Heart right ventricle (tissue), 16 donors: Measurements from ENCODE around the gene PDK3. TPM values are rescaled to one million over a fixed set of nuclear protein-coding genes. Genes with fewer than 3 reads are reported as not detected.

Experiments used
- ATAC-seq, 8 donors: fragments of 200-7000 bp; cut with Tn5 transposase; one replicate each; pipeline ENCODE4 v1.9.1; 2020; ENCODE audit warnings: mild to moderate bottlenecking in 8 of 8, moderate library complexity in 8 of 8, moderate number of reproducible peaks in 1 of 8
- DNase-seq, 2 donors: peaks; one replicate each; pipeline ENCODE4 v3.0.0-alpha.2; 2020
- H3K27ac ChIP-seq, 10 donors: fragments of 200-600 bp; sonication (generic) in 2 of 10; one replicate each; pipeline versions ENCODE4 v1.5.0 to v1.8.0; 2020 to 2022; ENCODE audit warnings: mild to moderate bottlenecking in 3 of 10
- H3K27me3 ChIP-seq, 7 donors: fragments of 200-600 bp; one replicate each; pipeline ENCODE4 v1.8.0; 2021 to 2022; ENCODE audit warnings: mild to moderate bottlenecking in 2 of 7
- H3K36me3 ChIP-seq, 9 donors: fragments of 200-600 bp; sonication (generic) in 1 of 9; one replicate each; pipeline versions ENCODE4 v1.5.0 to v1.8.0; 2020 to 2022; ENCODE audit warnings: mild to moderate bottlenecking in 2 of 9
- H3K4me1 ChIP-seq, 9 donors: fragments of 200-600 bp; sonication (generic) in 1 of 9; one replicate each; pipeline versions ENCODE4 v1.5.0 to v1.8.0; 2020 to 2022; ENCODE audit warnings: mild to moderate bottlenecking in 4 of 9
- H3K4me3 ChIP-seq, 10 donors: fragments of 200-600 bp; sonication (generic) in 2 of 10; one replicate each; pipeline versions ENCODE4 v1.5.0 to v1.8.0; 2020 to 2022; ENCODE audit warnings: mild to moderate bottlenecking in 7 of 10, moderate library complexity in 2 of 10
- H3K9me3 ChIP-seq, 11 donors: fragments of 200-600 bp in 10 of 11; sonication (generic) in 2 of 11; one replicate each; pipeline versions ENCODE4 v1.5.0 to v1.8.0; 2013 to 2022; ENCODE audit warnings: mild to moderate bottlenecking in 2 of 11, control low read depth in 1 of 11, moderate library complexity in 1 of 11
- CTCF ChIP-seq, 9 donors: fragments of 200-600 bp; sonication (generic) in 2 of 9; IDR thresholded peaks; one replicate each; pipeline versions ENCODE4 v1.5.0 to v1.8.0; 2021 to 2022; ENCODE audit warnings: antibody characterized with exemption in 9 of 9, mild to moderate bottlenecking in 5 of 9, moderate library complexity in 1 of 9
- WGBS, 2 donors: extraction: QIAGEN DNeasy Blood & Tissue Kit; methylation state at CpG; one replicate each; pipeline ENCODE4 v1.1.7; 2013; ENCODE audit warnings: inconsistent platforms in 1 of 2; 5-methylcytosine and 5-hydroxymethylcytosine counted together
- intact Hi-C, 10 donors: fragments of 100-400 bp; cut with DNase I; formaldehyde crosslinking; loops; one replicate each; pipeline versions ENCODE4 v1.11.1 to v1.14.2; 2022
- polyA plus RNA-seq, 2 donors: library from polyadenylated mRNA; stranded (reverse); fragments of 200-250 nt; gene quantifications; one replicate each; pipeline ENCODE4 v1.2.3, GENCODE V29; 2013
- total RNA-seq, 10 donors: library from RNA; stranded (reverse); fragmentation: NEBNext Ultra II Directional in 3 of 10; extraction: Animal tissue kit (Norgen Biotek cat#: 25700) in 3 of 10; gene quantifications; one replicate each; pipeline versions ENCODE4 v1.2.1 to v1.2.4, GENCODE V29; 2021 to 2023
- donor health status: Arrhythmogenic right ventricular cardiomyopathy.
- donor health status: ischemic (EF 13 %, LVEDD 7.1; RV severe dilation, severe dysfunction).
- donor health status: healthy with polysubstance abuse.
- donor health status: DM: no; HTN: yes; CAD: no.
- donor health status: DM: no; HTN: no; CAD: no.
- donor health status: ischemic (EF 25% LVEDD 6.9; RV normal size, moderate dysfunction).
- donor health status: ischemic (EF 25% LVEDD 5.7; RV mildly dilated, moderate dysfunction).
- donor health status: healthy.
- donor health status: DM: yes; HTN: yes; CAD: no.
- donor health status: Ischemic cardiomyopathy.
- donor health status: ischemic (EF 35%, LVEDD 5.7; RV mildly dilated, moderate dysfunction).
- donor health status: nonischemic (EF 11% LVEDD 7.7; RV severe dilation, severe dysfunction).
- donor health status: DM: yes; HTN: yes; CAD: no.
- donor health status: PGD.
- donor health status: ischemic (EF 29% LVEDD 5.4; RV normal size, mild dysfunction).
- donor health status: nonischemic (EF 23%, LVEDD 6.1; RV moderate dilation, normal function).

The PDK3 gene
- total and polyA plus RNA-seq, 12 donors = 1.8 to 18.4 (median 9.3) TPM

- ATAC-seq = no peak
- H3K36me3 ChIP-seq = no peaks in the 10 kb centered on the region
- peaks cover 0 to 20% (median 0%) of the 10 kb centered on the region in 9 donors for H3K4me1 ChIP-seq
- intact Hi-C loops = no loop called here
- H3K27ac ChIP-seq = no peak overlapping the region
- no peak for TF ChIP-seq CTCF (IDR thresholded peaks at IDR 0.05)
- peaks cover 0 to 5% (median 0%) of the 10 kb centered on the region in 7 donors for H3K27me3 ChIP-seq
- DNase-seq = no peak
- 80 to 91% methylated on average over 4 of the region's 4 CpGs for WGBS, 2 donors
- H3K4me3 ChIP-seq = no peak overlapping the region
- H3K9me3 ChIP-seq = no peaks in the 10 kb centered on the region
Observed at GRCh38 chrX:24491741-24492140, 26.7 kb downstream of the PDK3 start.

DNA sequence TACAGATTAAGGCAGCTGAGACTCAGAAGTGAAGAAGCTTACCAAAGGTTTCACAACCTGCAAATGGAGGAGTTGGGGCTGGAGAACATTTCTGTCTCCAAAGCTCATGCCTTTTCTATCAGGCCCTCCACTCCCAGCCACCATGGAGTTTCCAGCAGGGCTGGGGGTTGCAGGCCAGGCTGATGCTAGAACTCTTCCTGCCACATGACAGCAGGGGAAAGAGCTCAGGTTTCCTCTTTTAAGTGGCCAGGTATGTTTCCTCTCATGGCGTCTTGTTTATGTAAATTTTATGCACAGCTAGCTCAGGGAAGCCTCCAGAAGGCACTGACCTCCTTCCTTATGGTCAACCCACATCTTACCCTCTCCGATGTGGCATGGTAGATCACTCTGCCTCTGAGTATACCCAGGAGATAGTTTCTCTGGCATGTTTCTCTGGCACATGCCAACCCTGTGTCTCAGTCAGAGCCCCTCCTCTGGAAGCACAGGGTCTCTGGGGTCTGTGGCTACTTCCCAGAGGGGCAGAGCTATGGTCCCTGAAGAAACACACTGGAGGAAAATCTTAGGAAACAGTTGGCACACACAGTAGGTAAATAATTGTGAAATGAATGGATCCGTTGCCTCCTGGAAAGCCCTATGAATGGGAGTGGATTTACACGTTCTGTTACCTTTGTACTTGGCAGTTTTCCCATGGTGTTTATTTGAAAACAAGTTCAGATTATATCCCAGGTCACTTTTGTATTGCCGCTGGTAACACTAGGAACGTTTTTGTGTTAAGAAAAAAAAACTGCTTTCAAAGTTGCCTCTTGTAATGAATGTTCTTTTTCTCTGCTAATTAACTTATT is 28.9 kb downstream of the PDK3 start:
- ATAC-seq (no peak), DNase-seq (no peak)
- Histone ChIP-seq H3K27me3 (peaks cover 0 to 5% (median 0%) of the 10 kb centered on the region in 7 donors), H3K27ac (peak overlapping the region in 3 of 10 donors; percentile 5 to 29 (median 15)), H3K4me3 (no peak overlapping the region), H3K9me3 (no peaks in the 10 kb centered on the region), H3K4me1 (peaks cover 0 to 21% (median 0%) of the 10 kb centered on the region in 9 donors), H3K36me3 (no peaks in the 10 kb centered on the region)
- intact Hi-C loops = no loop called here
- TF ChIP-seq CTCF (IDR thresholded peaks at IDR 0.05) = no peak
- WGBS, 2 donors = 61% methylated on average over 6 of the region's 6 CpGs

GRCh38 chrX:24494647-24495075 is 29.6 kb downstream of the PDK3 start:
- intact Hi-C loops = loop anchor here in 5 of 10 donors (5.0 kb wide), 2 partner anchors 97 to 232 kb away; no protein-coding TSS in a partner anchor
- H3K27ac ChIP-seq = peak overlapping the region in 4 of 10 donors; percentile 15 to 60 (median 26)
- peak in 1 of 2 donors; percentile 30 for DNase-seq

More at GRCh38 chrX:24494647-24495075, 29.6 kb downstream of the PDK3 start:
- peaks cover 0 to 3% (median 0%) of the 10 kb centered on the region in 9 donors for H3K36me3 ChIP-seq
- WGBS, 2 donors = 23 to 29% methylated on average over 8 of the region's 8 CpGs
- peaks cover 0 to 21% (median 0%) of the 10 kb centered on the region in 9 donors for H3K4me1 ChIP-seq
- peak overlapping the region in 1 of 10 donors; percentile 11 for H3K4me3 ChIP-seq
- H3K27me3 ChIP-seq = peaks cover 0 to 5% (median 0%) of the 10 kb centered on the region in 7 donors
- ATAC-seq = peak in 6 of 8 donors; percentile 60 to 72 (median 67)
- H3K9me3 ChIP-seq = no peaks in the 10 kb centered on the region
- TF ChIP-seq CTCF (IDR thresholded peaks at IDR 0.05) = no peak
